Measurements from ENCODE around the gene HPS6.
"Not testable (repeated sequence)": the region's sequence is repeated elsewhere in the genome, so short reads cannot be mapped to it uniquely, and the experiment has no call there.

HPS6 gene

DNA sequence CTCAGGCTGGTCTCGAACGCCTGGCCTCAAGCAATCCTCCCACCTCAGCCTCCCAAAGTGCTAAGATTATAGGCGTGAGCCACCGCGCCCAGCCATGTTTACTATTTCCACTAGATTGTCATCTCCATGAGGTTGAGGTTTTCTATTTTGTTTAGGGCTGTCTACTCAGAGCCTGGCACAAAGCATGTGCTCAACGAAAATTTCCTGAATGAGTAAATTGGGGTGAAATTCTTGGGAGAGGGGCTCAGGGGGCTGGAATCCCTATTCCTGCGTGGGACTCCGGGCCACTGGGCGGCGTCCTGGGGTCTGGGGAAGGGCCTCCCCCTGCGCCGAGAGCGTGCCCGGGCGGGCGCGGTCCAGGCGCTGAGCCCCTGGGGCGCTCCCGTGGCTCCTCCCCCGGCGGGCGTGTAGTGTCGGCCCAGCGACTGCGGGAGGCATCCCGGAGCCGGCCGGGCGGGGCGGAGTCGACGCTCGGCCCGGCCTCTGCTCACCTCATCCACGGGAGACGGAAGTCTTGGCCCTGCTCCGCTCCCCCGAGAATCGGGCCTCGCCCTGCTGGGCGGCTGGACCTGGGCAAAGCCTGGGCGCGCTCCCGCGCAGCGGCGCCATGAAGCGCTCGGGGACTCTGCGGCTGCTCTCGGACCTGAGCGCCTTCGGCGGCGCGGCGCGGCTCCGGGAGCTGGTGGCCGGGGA lies at the start of gene HPS6:
TSS of gene HPS6 (plus strand) at position 482 of the 693 bp plus-strand sequence. CDS start at position 608, 126 bp downstream.
- peak; percentile 90 for DNase-seq

DNA sequence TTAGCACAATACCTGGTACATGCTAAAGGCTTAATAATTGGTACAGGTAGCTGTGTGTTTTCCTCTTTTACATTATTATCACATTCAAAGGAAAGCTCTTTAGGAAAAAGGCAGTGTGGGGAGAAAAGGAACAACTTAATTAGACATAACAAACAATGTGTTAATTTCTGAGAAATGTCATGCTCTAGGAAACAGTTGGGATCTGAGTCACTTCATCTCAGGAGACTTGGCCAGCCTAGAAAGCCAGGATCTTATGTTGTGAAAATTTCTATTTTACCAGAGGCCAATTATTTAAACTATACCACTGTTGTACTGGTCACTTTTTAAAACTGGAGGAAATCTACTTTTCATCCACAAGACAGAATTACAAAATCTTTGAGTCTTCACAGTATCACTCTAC lies 48.7 kb upstream of the HPS6 start:
- no peak for DNase-seq

DNA sequence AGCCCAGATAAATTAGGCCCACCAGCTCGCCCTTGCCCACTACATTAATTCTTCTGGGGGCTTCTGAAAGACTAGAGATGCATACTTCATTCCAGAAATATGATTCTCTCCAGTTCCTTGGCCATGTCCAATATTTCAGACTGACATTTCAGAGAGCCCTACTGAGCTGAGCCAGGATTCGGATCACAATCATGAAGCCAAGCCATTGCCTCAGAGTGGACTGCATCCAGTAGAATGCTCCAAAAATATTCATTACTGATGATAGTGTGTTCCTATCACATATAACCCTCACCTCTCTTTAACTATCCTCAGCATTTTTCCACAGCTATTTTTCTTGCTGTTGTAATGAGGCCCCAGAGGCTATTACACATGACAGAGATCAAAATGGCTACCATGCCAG lies 47.9 kb upstream of the HPS6 start:
- DNase-seq = no peak

DNA sequence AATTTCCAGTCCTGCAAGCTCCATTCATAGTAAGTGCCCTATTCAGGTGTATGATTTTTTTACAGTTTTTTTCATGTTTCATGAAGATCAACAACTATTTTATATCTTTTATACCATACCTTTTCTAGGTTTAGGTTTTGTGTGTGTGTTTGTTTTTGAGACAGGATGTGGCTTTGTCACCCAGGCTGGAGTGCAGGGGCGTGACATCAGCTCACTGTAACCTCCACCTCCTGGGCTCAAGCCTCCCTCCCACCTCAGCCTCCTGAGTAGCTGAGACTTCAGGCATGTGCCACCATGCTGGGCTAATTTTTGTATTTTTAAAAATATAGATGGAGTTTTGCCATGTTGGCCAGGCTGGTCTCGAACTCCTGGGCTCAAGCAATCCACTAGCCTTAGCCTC lies 44.2 kb upstream of the HPS6 start:
- no peak for DNase-seq

DNA sequence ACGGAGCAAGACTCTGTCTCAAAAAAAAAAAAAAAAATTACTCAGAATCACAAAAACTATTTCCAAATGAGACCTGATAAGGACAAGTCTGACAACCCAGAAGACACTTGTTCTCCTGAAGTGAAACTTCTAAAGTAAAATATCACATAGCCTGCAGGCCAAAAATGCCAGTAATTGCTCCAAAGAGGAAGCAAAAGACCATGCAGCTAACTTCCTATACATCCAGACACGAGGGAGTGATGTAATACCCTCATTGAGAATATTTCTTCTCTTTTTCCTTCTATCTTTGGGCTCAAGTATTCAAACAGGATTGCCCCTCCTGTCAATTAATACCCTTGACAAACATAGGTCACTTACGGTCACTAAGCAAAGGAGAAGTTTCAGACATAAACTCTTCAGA lies 40.4 kb upstream of the HPS6 start:
- DNase-seq = no peak

DNA sequence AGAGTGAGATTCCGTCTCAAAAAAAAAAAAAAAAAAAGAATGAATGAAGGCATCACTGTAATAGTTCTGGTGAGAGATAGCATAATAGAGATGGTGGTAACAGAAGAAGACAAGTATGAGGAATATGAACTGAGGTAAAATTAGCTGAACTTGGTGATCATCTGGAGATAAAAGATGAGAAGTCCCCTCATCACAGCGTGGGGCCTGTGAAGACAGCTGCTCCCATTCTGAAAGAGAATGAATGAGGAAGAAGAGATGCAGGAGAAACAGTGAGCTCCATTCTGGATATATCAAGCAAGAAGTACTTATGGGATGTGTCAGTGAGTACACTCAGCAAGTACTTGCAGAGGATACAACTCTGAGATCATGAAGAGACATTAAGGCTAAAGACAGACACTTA lies 37.9 kb upstream of the HPS6 start:
- DNase-seq = no peak

DNA sequence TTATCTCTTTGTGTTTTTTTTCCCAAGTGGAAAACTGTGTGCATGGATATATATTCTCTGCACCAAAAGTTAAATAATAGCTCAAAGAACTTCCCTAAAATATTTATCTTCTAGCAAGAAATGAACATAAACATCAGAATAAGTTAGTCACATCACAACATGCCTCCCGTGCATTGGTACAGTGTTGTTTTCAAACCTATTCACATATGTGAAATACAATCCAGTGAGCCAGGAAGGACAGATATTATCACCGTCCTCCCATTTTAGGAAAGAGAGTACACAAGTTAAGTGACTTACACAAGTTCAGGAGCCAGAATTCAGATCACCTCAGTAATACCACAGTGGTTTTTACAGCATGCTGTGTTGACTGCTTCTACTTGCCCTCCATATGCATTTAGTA lies 31.4 kb upstream of the HPS6 start:
- DNase-seq = no peak

DNA sequence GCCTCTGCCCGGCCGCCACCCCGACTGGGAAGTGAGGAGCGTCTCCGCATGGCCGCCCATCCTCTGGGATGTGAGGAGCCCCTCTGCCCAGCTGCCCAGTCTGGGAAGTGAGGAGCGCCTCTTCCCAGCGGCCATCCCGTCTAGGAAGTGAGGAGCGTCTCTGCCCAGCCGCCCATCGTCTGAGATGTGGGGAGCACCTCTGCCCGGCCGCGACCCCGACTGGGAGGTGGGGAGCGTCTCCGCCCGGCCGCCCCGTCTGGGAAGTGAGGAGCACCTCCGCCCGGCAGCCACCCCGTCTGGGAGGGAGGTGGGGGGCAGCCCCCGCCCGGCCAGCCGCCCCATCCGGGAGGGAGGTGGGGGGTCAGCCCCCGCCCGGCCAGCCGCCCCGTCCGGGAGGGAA lies 29.3 kb upstream of the HPS6 start:
- DNase-seq = not testable (repeated sequence)

DNA sequence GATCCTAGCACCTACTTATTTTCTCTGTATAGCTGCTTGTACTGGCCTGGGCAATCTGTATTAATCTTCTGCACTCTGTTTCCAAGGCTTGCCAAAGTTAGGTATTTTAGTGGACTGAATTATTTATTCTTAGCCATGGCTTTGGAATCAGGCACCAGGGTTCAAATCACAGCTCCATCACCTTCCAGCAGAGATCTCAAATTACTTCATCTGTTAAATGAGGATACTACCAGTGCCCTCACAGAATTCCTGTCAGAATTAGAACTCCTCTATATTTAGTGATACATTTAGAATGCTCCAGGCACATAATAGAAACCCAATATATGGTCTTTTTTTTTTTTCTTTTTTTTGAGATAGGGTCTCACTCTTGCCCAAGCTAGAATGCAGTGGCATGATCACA lies 26.7 kb upstream of the HPS6 start:
- DNase-seq = no peak

DNA sequence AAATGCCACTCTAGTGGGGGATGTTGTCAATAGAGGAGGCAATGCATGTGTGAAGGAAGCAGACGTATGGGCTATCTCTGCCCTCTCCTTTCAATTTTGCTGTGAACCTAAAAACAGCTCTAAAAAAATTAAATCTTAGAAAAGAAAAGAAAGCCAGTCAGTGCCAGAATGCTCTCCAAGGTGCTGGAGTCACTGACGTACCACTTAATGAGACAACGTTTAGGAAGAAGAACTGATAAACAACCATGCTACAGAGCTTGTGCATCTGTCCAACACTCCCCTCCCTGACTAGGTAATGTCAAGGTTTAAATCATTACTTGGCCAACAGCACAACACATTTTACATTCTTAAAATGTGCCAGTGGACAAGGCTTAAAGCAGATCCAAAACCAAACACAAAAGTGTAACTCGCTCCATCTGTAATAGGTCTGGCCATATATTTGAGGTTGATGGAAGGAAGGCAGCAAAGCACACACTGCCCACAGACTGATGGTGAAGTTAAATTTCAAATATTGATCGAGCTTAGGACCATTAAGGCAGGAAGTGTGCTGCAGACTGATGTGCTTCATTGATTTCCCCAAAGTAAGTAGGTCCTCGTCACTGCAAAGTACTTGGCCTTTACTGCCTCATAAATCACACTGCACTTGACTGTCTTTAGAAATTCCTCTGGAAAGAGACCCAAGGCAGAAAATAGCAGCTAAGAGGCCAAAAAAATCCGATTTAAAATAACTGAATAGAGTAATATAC lies 24.7 kb upstream of the HPS6 start:
- DNase-seq = no peak

DNA sequence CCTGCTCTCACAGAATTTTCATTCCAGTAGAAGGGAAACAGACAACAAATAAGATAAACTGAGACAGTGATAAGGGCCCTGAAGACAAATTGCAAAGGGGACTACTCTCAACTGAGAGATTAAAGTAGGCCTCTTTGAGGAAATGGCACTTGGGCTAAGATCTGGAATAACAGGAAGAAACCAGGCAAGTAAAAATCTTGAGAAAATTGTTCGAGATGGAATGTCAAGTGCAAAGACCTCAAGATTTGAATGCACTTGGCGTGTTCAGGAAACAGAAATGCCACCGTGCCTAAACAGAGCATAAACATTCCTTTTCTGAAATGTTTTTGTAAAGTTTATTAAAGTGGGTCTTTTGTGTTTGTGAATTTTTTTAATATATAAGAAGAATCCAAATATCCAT lies 19.9 kb upstream of the HPS6 start:
- DNase-seq = no peak

DNA sequence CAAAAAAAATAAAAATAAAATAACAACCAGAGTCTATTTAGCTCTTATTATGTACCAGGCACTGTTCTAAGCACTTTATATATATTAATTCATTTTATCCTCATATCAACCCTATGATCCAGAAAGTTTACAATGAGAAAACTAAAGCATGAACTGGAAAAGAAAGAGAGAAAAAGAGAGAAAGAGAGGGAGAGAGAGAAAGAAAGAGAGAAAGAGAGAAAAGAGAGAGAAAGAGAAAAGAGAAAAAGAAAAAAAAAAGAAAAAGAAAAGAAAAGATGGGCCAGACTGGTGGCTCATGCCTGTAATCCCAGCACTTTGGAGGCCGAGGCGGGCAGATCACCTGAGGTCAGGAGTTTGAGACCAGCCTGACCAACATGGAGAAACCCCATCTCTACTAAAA lies 19.1 kb upstream of the HPS6 start:
- DNase-seq = no peak

DNA sequence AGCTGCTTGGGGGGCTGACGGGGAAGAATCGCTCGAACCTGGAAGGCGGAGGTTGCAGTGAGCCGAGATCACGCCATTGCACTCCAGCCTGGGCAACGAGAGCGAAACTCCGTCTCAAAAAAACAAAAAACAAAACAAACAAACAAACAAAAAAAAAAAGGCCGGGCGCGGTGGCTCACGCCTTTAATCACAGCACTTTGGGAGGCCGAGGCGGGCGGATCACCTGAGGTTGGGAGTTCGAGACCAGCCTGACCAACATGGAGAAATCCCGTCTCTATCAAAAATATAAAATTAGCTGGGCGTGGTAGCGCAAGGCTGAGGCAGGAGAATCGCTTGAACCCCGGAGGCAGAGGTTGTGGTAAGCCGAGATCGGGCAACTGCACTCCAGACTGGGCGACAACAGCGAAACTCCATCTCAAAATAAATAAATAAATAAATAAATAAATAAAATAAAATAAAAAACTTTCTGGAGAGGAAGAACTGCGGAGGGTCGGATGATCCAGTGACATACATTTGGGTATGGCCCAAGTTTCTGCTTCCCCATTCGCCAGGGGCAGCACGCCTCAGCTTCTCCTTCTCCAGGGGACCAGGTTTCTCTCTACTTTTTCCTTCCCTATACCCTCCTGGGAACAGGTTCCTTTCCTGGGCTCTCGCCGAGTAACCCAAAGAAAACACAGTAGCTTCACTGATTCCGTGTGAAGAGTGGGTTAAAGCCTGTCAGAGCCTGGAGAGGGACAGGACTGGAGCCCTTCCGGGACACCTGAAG lies 10.1 kb upstream of the HPS6 start:
- DNase-seq = not testable (repeated sequence)

DNA sequence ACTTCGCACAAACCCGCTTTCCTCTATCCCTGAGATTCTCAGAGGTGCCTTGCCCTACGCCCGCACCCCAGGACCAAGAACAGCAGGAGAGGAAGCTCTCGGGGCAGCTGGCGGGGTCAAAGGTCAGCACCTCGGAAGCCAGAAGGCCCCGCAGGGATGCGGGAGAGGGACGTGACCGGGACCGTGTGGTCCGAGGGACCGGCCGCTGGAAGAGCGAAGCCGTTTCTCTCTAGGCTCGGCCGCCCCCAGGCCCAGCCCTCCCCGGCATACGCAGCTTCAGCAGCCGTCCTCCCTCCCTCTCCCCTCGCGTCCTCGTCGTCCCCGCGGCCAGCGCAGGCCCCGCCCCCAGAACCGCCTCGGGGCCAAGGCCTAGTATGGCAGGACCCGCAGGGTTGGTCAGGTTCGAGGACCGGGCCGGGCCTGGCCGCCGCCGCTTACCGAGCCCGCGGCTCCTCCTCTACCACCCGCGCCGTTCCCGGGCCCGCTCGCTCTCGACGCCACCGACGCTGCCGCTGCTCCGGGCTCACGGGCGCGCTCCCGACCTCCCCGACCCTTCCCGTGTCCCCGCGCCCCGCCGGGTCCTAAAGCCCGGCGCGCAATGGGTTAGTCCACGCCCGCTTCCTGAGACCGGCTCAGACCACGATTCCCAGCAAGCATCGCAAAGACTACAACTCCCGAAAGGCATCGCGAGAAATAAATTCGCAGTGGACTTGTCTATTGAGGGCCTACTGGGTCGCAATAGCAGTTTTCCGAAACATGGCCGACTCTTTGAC lies 9.3 kb upstream of the HPS6 start, which contains the start of gene ARMH3:
TSS of gene ARMH3 (minus strand) at position 527 of the 773 bp plus-strand sequence. CDS start 16,059 bp downstream, outside the sequence.
- DNase-seq = peak; percentile 94

DNA sequence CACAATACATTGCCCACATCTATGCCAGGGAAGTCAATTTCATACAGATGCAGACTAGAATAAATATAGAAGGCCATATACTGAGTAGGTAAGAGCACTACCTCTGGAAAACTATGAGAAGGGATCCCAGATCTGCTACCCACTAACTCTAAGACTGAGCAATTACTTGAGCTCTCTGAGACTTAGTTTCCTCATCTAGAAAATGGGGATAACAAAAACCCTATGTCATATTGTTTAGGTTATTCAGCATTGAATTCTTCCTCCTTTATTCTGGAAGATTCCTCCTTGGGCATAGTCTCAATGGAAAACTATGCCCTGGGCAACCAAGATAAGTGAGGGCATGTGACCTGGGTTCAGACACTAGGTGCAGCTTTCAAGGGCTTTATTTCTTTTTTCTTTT lies 5.2 kb upstream of the HPS6 start:
- DNase-seq = no peak

DNA sequence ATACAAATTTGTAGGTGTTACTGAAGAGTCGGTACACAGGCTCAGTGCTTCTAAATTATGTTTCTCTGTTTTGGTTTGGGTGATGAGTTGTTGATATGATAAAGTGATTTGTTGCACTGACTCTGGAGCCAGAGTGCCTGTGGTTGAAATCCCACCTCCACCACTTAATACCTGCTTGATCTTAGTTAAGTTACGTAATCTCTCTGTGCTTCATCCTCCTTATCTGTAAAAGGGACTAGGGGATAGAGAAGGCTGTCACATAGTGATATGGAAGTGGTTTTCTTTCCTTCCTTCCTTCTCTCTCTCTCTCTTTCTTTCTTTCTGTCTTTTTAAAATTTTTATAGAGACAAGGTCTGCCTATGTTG lies 664 bp upstream of the HPS6 start:
- no peak for DNase-seq

DNA sequence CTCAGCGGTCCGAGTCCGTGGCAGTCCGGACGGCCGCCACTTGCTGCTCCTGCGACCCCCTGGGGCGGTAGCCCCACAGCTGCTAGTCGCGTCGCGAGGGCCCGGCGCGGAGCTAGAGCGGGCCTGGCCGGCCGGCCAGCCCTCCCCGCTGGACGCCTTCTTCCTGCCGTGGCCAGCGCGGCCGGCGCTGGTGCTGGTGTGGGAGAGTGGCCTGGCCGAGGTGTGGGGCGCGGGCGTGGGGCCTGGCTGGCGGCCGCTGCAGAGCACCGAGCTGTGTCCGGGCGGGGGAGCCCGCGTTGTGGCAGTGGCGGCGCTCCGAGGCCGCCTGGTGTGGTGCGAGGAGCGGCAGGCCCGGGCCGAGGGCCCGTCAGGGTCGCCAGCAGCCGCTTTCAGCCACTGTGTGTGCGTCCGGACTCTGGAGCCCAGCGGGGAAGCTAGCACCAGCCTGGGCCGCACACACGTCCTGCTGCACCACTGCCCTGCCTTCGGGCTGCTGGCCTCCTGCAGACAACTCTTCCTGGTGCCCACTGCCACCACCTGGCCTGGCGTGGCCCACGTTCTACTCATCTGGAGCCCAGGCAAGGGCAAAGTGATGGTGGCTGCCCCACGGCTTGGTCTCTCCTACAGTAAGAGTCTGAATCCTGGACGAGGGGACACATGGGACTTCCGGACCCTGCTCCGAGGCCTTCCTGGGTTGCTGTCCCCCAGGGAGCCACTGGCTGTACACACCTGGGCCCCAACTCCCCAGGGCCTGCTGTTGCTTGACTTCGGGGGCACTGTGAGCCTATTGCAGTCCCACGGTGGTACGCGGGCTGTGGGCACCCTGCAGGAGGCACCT lies 631 bp downstream of the HPS6 start:
- DNase-seq = no peak

DNA sequence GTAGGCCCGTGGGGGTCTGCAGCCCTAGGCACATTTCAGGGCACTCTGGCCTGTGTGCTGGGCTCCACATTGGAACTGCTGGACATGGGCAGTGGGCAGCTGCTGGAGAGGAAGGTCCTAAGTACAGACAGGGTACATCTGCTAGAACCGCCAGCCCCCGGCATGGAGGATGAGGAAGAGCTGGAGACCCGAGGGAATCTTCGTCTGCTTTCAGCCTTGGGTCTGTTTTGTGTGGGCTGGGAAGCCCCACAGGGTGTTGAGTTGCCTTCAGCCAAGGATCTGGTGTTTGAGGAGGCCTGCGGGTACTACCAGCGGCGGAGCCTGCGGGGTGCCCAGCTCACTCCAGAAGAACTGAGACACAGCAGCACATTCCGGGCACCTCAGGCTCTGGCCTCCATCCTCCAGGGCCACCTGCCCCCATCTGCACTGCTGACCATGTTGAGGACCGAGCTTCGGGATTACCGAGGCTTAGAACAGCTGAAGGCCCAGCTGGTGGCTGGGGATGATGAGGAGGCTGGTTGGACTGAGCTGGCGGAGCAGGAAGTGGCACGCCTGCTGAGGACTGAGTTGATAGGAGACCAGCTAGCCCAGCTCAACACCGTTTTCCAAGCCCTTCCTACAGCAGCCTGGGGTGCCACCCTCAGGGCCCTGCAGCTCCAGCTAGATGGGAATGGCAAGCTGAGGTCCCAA lies 1.4 kb downstream of the HPS6 start:
- DNase-seq = no peak

DNA sequence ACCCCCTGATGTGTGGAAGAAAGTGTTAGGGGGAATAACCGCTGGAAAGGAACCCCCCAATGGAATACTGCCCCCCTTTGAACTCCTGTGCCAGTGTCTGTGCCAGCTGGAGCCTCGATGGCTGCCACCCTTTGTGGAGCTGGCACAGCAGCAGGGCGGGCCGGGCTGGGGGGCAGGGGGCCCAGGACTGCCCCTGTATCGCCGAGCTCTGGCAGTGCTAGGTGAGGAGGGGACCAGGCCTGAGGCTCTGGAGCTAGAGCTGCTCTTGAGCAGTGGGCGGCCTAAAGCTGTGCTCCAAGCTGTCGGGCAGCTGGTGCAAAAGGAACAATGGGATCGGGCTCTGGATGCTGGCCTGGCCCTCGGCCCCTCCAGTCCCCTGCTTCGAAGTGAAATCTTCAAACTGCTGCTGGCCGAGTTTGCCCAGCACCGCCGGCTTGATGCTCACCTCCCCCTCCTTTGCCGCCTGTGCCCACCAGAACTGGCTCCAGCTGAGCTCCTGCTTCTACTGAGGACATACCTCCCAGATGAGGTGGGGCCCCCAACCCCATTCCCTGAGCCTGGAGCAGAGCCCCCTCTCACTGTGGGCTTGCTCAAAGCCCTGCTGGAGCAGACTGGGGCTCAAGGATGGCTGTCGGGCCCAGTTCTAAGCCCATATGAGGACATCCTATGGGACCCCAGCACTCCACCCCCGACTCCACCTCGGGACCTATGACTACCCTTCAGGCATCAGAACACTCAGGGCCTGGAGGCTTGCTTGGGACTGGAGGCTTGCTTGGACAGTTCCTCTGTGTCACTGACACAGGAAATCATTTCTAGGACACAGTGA lies 2.2 kb downstream of the HPS6 start:
- DNase-seq = no peak

DNA sequence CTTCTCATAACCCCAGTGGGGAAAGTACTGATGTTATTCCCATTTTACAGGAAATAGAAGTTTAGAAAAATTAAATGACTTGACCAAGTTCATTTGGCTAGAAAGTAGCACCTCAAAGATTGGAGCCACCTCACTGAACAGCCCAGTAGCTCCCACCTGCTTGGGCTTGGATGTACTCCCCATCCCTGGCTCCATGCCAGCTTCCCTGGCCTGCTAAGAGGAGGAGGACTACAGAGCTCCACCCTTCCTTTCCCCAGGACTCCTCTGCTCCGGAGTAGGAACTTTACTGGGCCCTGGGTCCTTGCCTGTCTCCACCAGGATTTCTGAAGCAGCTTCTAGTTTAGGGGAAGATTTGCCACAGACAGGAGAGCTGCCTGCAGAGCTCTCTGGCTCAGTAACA lies 3.1 kb downstream of the HPS6 start:
- no peak for DNase-seq

DNA sequence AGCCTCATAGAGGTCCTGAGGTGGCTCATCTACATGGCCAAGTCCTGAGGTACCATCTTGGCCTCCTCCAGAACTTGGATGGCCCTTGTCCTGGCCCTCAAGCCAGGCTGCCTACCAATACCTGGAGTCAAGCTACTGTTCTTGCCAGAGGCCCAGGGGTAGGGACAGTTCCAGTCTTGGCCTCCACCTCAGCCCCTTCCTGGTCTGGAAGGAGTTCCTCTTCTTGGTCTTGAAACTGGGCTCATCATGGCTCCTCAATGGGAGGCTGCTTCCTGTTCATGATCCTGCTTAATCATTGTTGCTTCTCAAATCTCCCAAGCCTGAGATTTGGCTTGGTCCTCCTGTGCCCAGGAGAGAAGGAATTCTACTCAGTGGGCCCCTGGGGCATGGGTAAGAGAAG lies 3.9 kb downstream of the HPS6 start:
- no peak for DNase-seq

All from GDM1 (cell line).